Measurements from ENCODE around the gene ANAPC7.

Gene ANAPC7

DNA sequence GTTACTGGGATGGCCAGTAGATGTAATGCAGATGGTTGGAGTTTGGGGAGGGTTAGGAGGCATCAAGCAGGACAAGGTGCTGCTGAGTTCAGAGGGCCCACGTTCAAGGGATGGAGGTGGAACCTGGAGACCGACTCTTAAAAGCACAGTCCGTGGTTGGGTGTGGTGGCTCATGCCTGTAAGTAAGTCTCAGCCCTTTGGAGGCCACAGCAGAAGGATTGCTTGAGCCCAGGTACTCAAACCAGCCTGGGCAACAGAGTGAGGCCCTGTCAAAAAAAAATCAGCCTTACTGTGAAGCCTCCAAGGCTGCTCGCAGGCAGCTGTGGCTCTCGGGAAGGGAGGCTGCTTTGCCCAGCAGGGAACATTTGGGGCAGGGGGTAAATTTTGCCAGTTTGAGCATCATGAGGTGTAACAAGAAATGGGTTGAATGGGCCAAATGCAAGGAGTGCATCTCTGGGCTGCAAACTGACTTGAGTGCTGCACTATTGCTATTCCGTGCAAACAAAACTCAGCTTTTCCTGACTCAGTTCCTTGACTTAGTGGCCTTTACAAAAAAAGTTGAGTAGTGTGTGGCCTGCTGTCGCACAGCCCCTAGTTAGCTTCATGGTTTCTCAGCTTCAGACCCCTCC lies 55.0 kb downstream of the ANAPC7 start:
- Histone ChIP-seq H3K27me3 (ENCODE audit: insufficient read depth, low read length, poor library complexity) (no peaks in the 10 kb centered on the region), H3K4me3 (ENCODE audit: low read depth in 1 of 2, low read length in 2 of 2) (no peak overlapping the region), H3K4me1 (ENCODE audit: insufficient read depth, low read length) (no peaks in the 10 kb centered on the region), H4K20me1 (ENCODE audit: insufficient read depth, low read length) (peaks cover 8% of the 10 kb centered on the region), H3K9me3 (ENCODE audit: insufficient read depth, low read length, severe bottlenecking) (no peaks in the 10 kb centered on the region), H3K79me2 (ENCODE audit: insufficient read depth, low read length) (no peaks in the 10 kb centered on the region), H3K4me2 (ENCODE audit: insufficient read depth, low read length) (no peak overlapping the region), H3K9ac (ENCODE audit: low read depth, low read length) (no peak overlapping the region), H3K27ac (ENCODE audit: low read length) (no peak overlapping the region), H3K36me3 (ENCODE audit: insufficient read depth, low read length) (peaks cover 69% of the 10 kb centered on the region), H2AFZ (ENCODE audit: low read depth, low read length) (no peak overlapping the region)
- TF ChIP-seq, protein P1, sequence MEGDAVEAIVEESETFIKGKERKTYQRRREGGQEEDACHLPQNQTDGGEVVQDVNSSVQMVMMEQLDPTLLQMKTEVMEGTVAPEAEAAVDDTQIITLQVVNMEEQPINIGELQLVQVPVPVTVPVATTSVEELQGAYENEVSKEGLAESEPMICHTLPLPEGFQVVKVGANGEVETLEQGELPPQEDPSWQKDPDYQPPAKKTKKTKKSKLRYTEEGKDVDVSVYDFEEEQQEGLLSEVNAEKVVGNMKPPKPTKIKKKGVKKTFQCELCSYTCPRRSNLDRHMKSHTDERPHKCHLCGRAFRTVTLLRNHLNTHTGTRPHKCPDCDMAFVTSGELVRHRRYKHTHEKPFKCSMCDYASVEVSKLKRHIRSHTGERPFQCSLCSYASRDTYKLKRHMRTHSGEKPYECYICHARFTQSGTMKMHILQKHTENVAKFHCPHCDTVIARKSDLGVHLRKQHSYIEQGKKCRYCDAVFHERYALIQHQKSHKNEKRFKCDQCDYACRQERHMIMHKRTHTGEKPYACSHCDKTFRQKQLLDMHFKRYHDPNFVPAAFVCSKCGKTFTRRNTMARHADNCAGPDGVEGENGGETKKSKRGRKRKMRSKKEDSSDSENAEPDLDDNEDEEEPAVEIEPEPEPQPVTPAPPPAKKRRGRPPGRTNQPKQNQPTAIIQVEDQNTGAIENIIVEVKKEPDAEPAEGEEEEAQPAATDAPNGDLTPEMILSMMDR (IDR thresholded peaks at IDR 0.05; ENCODE audit: borderline replicate concordance, extremely low read depth, low read length, poor library complexity, severe bottlenecking), result no peak
- no peak for TF ChIP-seq EZH2 (IDR thresholded peaks at IDR 0.05; ENCODE audit: borderline replicate concordance, low read depth, low read length, severe bottlenecking)
- ATAC-seq (ENCODE audit: insufficient read depth, low read depth) (no peak), DNase-seq (no peak)

- no peak overlapping the region for H2AFZ ChIP-seq (ENCODE audit: low read depth, low read length)
- H3K4me2 ChIP-seq (ENCODE audit: insufficient read depth, low read length), result no peak overlapping the region
- no peak for TF ChIP-seq EZH2 (IDR thresholded peaks at IDR 0.05; ENCODE audit: borderline replicate concordance, low read depth, low read length, severe bottlenecking)
- TF ChIP-seq, protein P1 (IDR thresholded peaks at IDR 0.05; ENCODE audit: borderline replicate concordance, extremely low read depth, low read length, poor library complexity, severe bottlenecking), result no peak
- H3K4me1 ChIP-seq (ENCODE audit: insufficient read depth, low read length), result no peaks in the 10 kb centered on the region
- no peaks in the 10 kb centered on the region for H3K27me3 ChIP-seq (ENCODE audit: insufficient read depth, low read length, poor library complexity)
- ATAC-seq (ENCODE audit: insufficient read depth, low read depth), result no peak
- no peak overlapping the region for H3K4me3 ChIP-seq (ENCODE audit: low read depth in 1 of 2, low read length in 2 of 2)
- no peaks in the 10 kb centered on the region for H3K79me2 ChIP-seq (ENCODE audit: insufficient read depth, low read length)
- no peak overlapping the region for H3K27ac ChIP-seq (ENCODE audit: low read length)
- H3K36me3 ChIP-seq (ENCODE audit: insufficient read depth, low read length), result peaks cover 77% of the 10 kb centered on the region
- DNase-seq, result no peak
- H4K20me1 ChIP-seq (ENCODE audit: insufficient read depth, low read length), result peaks cover 8% of the 10 kb centered on the region
- H3K9ac ChIP-seq (ENCODE audit: low read depth, low read length), result no peak overlapping the region
- no peaks in the 10 kb centered on the region for H3K9me3 ChIP-seq (ENCODE audit: insufficient read depth, low read length, severe bottlenecking)
Measured at GRCh38 chr12:110347767-110348166, 55.7 kb downstream of the ANAPC7 start.

DNA sequence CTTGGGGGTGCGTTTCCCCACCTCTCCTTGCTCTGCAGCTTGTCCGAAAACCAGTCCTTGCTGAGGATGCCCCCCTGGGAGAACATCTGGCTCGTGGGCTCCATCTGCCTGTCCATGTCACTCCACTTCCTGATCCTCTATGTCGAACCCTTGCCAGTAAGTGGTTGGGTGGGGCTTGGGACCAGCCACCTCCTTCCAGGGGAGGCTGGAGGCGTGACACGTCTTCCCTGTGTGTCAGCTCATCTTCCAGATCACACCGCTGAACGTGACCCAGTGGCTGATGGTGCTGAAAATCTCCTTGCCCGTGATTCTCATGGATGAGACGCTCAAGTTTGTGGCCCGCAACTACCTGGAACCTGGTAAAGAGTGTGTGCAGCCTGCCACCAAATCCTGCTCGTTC lies 57.5 kb downstream of the ANAPC7 start:
- no peak overlapping the region for H3K27ac ChIP-seq (ENCODE audit: low read length)
- H2AFZ ChIP-seq (ENCODE audit: low read depth, low read length), result no peak overlapping the region
- H3K36me3 ChIP-seq (ENCODE audit: insufficient read depth, low read length), result peaks cover 95% of the 10 kb centered on the region
- peaks cover 11% of the 10 kb centered on the region for H4K20me1 ChIP-seq (ENCODE audit: insufficient read depth, low read length)
- no peaks in the 10 kb centered on the region for H3K9me3 ChIP-seq (ENCODE audit: insufficient read depth, low read length, severe bottlenecking)
- no peak overlapping the region for H3K4me3 ChIP-seq (ENCODE audit: low read depth in 1 of 2, low read length in 2 of 2)
- TF ChIP-seq, protein P1 (IDR thresholded peaks at IDR 0.05; ENCODE audit: borderline replicate concordance, extremely low read depth, low read length, poor library complexity, severe bottlenecking), result no peak
- TF ChIP-seq EZH2 (IDR thresholded peaks at IDR 0.05; ENCODE audit: borderline replicate concordance, low read depth, low read length, severe bottlenecking), result no peak
- H3K79me2 ChIP-seq (ENCODE audit: insufficient read depth, low read length), result no peaks in the 10 kb centered on the region
- H3K4me1 ChIP-seq (ENCODE audit: insufficient read depth, low read length), result no peaks in the 10 kb centered on the region
- DNase-seq (no peak), ATAC-seq (ENCODE audit: insufficient read depth, low read depth) (no peak)
- no peak overlapping the region for H3K4me2 ChIP-seq (ENCODE audit: insufficient read depth, low read length)
- no peak overlapping the region for H3K9ac ChIP-seq (ENCODE audit: low read depth, low read length)
- H3K27me3 ChIP-seq (ENCODE audit: insufficient read depth, low read length, poor library complexity), result no peaks in the 10 kb centered on the region
